GM15510 (cell line): ENCODE measurements around the gene FAT1.

Source experiments
- POLR2A ChIP-seq: IDR thresholded peaks from 3 replicates; pipeline ENCODE4 v1.6.1; 2011; ENCODE audit warnings: borderline replicate concordance; ENCODE audit not compliant: insufficient read length; ENCODE audit errors: extremely low read depth

FAT1 gene

DNA sequence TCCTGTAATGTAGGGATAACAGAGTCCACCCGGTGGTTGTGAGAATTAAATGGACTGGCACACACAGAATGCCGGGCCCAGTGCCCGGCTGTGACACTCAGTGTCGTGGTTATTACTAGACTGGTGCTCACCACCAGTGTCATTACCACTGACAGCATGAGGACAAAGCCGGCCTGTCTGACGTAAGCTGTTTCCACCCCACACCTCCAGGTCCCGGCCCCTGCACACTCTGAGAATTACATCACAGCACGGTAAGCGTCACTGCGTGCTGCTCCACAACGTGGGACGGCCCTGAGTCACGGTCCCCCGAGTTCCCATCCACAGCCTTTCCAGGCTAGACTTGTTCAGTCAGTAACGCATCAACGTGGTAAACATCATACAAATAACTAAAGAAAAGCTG, 22.9 kb downstream of the FAT1 start:
- TF ChIP-seq POLR2A: no peak

DNA sequence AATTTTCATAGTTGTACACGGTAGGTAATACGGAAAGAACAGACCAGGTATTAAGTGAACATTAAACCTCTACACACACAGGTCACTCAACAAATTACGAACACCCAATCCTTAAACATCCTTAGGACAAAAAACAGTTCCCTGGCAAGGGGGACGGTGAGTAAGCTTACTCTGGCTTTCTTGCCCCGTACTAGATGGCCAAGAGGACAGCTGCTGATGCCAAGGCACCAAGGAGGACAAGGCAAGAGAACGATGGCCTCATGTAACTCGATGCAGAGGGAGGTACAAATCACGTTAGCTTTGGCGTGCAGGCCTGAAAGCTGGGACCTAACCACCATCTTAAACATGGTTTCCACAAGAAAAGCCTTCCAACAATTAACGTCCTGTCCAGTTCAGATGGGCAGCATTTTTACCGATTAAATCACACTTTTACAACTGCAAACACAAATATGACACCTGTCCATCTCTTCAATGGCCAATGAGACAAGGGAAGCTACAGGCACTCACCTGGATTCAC, 23.7 kb downstream of the FAT1 start:
- TF ChIP-seq POLR2A: no peak

DNA sequence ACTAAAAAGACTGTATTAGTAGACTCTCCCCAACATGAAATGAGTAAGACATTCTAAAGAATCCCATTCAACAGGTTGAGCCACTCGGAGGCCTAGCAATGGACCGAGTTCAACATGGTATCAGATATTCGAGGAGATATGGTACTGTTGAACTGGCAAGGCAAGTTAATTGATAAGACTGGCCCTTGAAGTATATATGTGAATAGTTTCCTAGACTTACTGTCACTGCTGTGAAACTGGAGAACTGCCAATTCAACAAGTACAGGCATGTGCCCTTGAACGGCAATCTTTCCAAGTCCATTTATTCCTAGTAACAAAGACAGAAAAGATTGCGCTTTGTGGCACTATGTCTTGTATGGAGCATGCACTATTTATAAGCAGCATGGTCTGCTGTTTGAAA, 24.4 kb downstream of the FAT1 start:
- TF ChIP-seq POLR2A: no peak

- TF ChIP-seq POLR2A: no peak
These were observed 25.1 kb downstream of the FAT1 start for GRCh38 chr4:186698525-186698924.

- TF ChIP-seq POLR2A: no peak
These were observed 25.6 kb downstream of the FAT1 start for GRCh38 chr4:186698028-186698427.

GRCh38 chr4:186695392-186695791, 28.3 kb downstream of the FAT1 start:
- TF ChIP-seq POLR2A: no peak

- TF ChIP-seq POLR2A: no peak
These were observed 29.8 kb downstream of the FAT1 start for GRCh38 chr4:186693894-186694293.

GRCh38 chr4:186693159-186693815, 30.4 kb downstream of the FAT1 start:
- no peak for TF ChIP-seq POLR2A

DNA sequence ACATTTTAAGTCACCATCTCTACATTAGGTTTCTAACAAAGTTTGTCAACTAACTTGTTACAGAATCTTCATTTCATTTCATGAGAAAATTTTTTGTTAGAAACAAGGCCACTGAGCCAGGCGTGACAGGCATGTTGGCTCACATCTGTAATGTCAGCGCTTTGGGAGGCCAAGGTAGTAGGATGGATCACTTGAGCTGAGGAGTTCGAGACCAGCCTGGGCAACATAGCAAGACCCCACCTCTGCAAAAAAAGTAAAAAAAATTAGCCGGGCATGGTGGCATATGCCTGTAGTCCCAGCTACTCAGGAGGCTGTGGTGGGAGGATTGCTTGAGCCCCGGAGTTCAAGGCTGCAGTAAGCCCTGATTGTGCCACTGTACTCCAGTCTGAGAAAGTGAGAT, 32.3 kb downstream of the FAT1 start:
- TF ChIP-seq POLR2A: no peak

GRCh38 chr4:186689476-186689875, 34.2 kb downstream of the FAT1 start:
- TF ChIP-seq POLR2A: no peak

GRCh38 chr4:186688150-186688943, 35.3 kb downstream of the FAT1 start:
- TF ChIP-seq POLR2A: no peak

DNA sequence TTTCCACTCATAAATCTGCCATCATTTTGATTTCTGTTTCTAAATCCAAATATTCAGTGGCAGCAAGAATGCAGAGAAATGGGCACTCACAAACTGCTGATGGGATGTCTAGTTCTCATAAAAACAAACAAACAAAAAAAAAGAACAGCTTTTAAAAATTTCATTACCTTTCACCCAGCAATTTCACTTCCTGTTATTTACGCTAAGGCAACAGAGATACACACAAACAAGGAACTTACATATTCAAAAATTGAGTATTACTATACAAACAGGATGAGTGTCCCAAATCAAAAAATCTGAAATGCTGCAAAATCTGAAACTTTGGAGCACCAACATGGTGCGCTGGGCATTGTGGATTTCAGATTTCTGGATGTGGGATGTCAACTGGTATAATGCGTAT, 36.4 kb downstream of the FAT1 start:
- no peak for TF ChIP-seq POLR2A

GRCh38 chr4:186685767-186686183, 37.9 kb downstream of the FAT1 start:
- no peak for TF ChIP-seq POLR2A

GRCh38 chr4:186684889-186685309, 38.8 kb downstream of the FAT1 start:
- no peak for TF ChIP-seq POLR2A

DNA sequence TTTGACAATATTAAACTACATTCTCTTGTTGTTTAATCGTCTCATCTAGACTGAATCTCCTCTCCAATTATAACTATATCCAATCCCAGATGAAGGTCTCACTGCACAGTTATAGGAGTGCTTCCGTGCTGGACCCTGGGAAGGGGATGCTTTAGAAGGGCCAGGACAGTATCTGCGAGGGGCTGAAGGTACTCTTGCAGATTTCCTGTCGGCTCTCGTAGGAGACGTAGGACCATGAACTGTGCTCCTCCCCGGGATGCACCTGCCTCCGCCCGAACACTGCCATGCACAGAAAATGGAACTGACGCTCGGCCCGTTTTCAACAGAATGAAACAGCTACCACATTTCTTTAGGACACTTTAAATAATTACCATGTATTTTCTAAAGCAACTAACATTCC, 39.4 kb downstream of the FAT1 start:
- TF ChIP-seq POLR2A: no peak

DNA sequence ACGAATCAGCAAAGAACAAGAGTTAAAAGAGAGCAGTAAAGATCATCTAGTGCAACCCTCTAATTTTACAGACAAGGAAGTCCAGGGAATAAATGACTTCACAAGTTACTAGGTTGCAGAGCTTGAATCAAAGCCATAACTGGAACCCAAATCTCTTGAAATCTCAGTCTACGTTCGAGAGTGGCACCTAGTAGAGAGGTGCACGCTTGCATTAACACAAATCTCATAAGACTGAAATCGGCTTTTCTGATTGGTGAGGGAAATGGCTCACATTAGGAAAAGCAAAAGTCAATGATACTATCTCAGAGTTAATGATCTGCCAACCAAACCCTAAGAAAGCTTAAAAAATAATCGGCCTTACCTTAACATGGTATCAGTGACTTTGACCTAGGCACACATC, 43.0 kb downstream of the FAT1 start:
- no peak for TF ChIP-seq POLR2A
